ENCODE results near the gene FUBP1. TPM values are rescaled to one million over a fixed set of nuclear protein-coding genes. Genes with fewer than 3 reads are reported as not detected.

The FUBP1 gene
- total RNA-seq, 2 experiments from 2014 or later, result 256 to 257 TPM

DNA sequence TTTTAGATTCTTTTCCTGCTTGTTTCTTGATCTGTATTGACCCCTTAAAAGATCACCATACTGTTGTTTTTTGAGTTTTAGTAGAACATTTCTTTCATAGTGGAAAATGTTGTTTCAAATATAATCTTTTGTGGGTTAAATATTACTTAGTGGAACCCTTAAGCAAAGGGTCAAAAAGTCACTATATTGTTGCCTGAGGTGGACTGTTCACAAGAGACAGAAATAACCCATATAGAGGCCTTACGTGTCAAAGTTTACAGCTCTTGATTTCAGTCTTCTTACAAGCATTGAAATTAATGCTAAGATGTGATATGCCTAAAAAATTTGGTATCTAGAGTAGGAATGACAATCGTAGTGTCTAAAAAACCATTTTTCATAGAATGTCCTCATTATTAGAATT lies 32.2 kb upstream of the FUBP1 start:
- Mint-ChIP-seq H3K9me3 (no peaks in the 10 kb centered on the region), H3K27me3 (no peaks in the 10 kb centered on the region), H3K4me3 (no peak overlapping the region), H3K4me1 (ENCODE audit: low read depth) (peaks cover 29% of the 10 kb centered on the region), H3K36me3 (ENCODE audit: low read depth) (peaks cover 13% of the 10 kb centered on the region), H3K27ac (no peak overlapping the region)
- CTCF ChIA-PET, result interaction anchor here (0.6 to 1.2 kb wide), 2 partner anchors 20 to 47 kb away, joined by 3 read pairs; no protein-coding TSS in a partner anchor
- TF ChIP-seq, protein P1, sequence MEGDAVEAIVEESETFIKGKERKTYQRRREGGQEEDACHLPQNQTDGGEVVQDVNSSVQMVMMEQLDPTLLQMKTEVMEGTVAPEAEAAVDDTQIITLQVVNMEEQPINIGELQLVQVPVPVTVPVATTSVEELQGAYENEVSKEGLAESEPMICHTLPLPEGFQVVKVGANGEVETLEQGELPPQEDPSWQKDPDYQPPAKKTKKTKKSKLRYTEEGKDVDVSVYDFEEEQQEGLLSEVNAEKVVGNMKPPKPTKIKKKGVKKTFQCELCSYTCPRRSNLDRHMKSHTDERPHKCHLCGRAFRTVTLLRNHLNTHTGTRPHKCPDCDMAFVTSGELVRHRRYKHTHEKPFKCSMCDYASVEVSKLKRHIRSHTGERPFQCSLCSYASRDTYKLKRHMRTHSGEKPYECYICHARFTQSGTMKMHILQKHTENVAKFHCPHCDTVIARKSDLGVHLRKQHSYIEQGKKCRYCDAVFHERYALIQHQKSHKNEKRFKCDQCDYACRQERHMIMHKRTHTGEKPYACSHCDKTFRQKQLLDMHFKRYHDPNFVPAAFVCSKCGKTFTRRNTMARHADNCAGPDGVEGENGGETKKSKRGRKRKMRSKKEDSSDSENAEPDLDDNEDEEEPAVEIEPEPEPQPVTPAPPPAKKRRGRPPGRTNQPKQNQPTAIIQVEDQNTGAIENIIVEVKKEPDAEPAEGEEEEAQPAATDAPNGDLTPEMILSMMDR (IDR thresholded peaks at IDR 0.05), result no peak
- ATAC-seq (no peak), DNase-seq (no peak)
- POLR2A ChIA-PET, result interaction anchor here (0.6 to 1.4 kb wide), 3 partner anchors 34 to 103 kb away, joined by 4 to 5 read pairs (median 4); no protein-coding TSS in a partner anchor
- intact Hi-C loops (cut with micrococcal nuclease), result no loop called here

DNA sequence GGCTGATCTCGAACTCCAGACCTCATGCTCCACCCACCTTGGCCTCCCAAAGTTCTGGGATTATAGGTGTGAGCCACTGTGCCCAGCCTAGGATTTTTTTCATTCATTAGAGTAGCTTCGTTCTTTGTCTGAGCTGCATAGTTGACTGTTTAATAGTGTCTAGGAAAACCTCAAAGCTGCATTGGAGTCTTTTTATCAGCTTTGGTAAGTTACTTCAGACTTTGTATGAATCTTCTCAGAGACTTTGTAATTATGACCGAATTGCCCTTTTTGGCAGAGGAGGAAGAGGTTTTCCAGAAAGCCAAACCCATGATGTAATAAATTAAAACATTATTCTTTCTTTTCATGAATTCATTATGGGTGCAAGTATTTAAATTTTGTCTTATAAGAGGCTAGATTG lies 31.0 kb upstream of the FUBP1 start:
- intact Hi-C loops (cut with micrococcal nuclease), result no loop called here
- Mint-ChIP-seq H3K9me3 (no peaks in the 10 kb centered on the region), H3K36me3 (ENCODE audit: low read depth) (peaks cover 6% of the 10 kb centered on the region), H3K4me3 (no peak overlapping the region), H3K4me1 (ENCODE audit: low read depth) (peaks cover 30% of the 10 kb centered on the region), H3K27ac (no peak overlapping the region), H3K27me3 (no peaks in the 10 kb centered on the region)
- DNase-seq (no peak), ATAC-seq (no peak)
- CTCF ChIA-PET, result interaction anchor here (1.0 to 1.2 kb wide), 2 partner anchors 19 to 104 kb away, joined by 3 read pairs; no protein-coding TSS in a partner anchor
- POLR2A ChIA-PET, result interaction anchor here (1.0 kb wide), 1 partner anchor 31 kb away, joined by 3 read pairs; the partner anchor contains the start of gene FUBP1
- TF ChIP-seq, protein P1 (IDR thresholded peaks at IDR 0.05), result no peak

DNA sequence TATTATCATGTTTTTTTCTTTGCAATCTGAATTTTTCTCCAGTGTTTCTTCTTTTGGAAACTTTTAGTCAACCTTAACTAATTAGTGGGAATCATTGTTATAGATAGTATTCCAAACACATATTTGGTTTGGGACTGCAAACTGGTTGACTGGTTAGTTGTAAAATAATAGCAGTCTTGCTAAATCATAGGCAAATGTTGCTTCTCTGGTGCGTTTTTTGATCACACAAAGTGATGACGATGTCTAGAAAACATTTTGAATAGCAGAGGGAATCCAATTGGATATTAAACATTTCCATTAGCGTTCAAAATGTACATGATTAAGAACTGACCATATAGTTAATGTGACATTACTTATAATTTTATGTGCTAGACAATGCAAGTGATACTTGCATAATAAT lies 30.4 kb upstream of the FUBP1 start:
- ChIA-PET CTCF (interaction anchor here (1.0 kb wide), 1 partner anchor 105 kb away, joined by 3 read pairs; no protein-coding TSS in a partner anchor), POLR2A (interaction anchor here (9.3 kb wide), 1 partner anchor 29 kb away, joined by 203 read pairs; the partner anchor contains the start of gene FUBP1)
- TF ChIP-seq, protein P1 (IDR thresholded peaks at IDR 0.05), result no peak
- peaks cover 9% of the 10 kb centered on the region for H3K36me3 Mint-ChIP-seq (ENCODE audit: low read depth)
- H3K4me3 Mint-ChIP-seq, result no peak overlapping the region
- H3K9me3 Mint-ChIP-seq, result no peaks in the 10 kb centered on the region
- no peak for ATAC-seq
- H3K27ac Mint-ChIP-seq, result no peak overlapping the region
- H3K4me1 Mint-ChIP-seq (ENCODE audit: low read depth), result peaks cover 34% of the 10 kb centered on the region
- H3K27me3 Mint-ChIP-seq, result peaks cover 2% of the 10 kb centered on the region
- intact Hi-C loops (cut with micrococcal nuclease), result no loop called here
- no peak for DNase-seq

DNA sequence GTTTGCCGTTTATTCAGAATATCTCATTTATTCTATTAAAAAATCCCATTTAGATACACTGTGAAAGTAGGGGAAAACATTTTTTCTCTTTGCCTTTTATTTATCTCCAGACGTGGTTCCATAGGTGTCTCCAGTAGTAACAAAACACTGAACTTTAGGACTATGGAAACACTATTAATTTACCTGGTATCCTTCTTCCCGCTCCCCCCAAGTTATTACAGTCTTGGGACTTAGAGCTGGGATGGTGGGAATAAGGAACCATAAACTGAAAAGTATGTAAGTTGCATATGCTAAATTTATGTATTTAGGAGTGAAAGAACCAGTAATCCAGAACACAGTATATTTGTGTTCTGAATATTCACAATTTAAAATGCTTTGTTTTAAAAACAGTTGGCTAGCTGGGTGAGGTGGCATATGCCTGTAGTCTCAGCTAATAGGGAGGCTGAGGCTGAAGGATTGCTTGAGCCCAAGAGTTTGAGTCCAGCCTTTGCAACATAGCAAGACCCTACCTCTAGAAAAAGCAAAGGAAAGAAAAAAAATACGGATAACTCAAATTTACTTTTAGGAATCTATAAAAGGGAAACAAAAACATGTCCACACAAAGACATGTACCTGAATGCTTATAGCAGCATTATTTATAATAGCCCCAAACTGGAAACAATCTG lies 28.9 kb upstream of the FUBP1 start:
- ATAC-seq, result no peak
- no peak overlapping the region for H3K27ac Mint-ChIP-seq

More for the DNA sequence above, 28.9 kb upstream of the FUBP1 start:
- H3K36me3 Mint-ChIP-seq (ENCODE audit: low read depth), result peaks cover 4% of the 10 kb centered on the region
- H3K9me3 Mint-ChIP-seq, result no peaks in the 10 kb centered on the region
- H3K4me1 Mint-ChIP-seq (ENCODE audit: low read depth), result peaks cover 43% of the 10 kb centered on the region
- TF ChIP-seq, protein P1 (IDR thresholded peaks at IDR 0.05), result no peak
- ChIA-PET POLR2A (interaction anchor here (9.3 kb wide), 1 partner anchor 28 kb away, joined by 203 read pairs; the partner anchor contains the start of gene FUBP1), CTCF (no interaction called here)
- DNase-seq, result no peak
- peaks cover 2% of the 10 kb centered on the region for H3K27me3 Mint-ChIP-seq
- intact Hi-C loops (cut with micrococcal nuclease), result no loop called here
- H3K4me3 Mint-ChIP-seq, result no peak overlapping the region
